Skeletal muscle satellite cell (primary cell): Measurements from ENCODE around the gene DNAJC5.
"Not testable (repeated sequence)": the region's sequence is repeated elsewhere in the genome, so short reads cannot be mapped to it uniquely, and the experiment has no call there.

Experiments used
- H3K27me3 ChIP-seq: 2 replicates; pipeline ENCODE4 v1.7.0; 2013; ENCODE audit warnings: low read length; ENCODE audit not compliant: control insufficient read depth, insufficient read depth
- H3K36me3 ChIP-seq: 2 replicates; pipeline ENCODE4 v1.7.0; 2013; ENCODE audit warnings: mild to moderate bottlenecking, control low read depth, low read length; ENCODE audit not compliant: insufficient read depth
- H3K4me1 ChIP-seq: 2 replicates; pipeline ENCODE4 v1.7.0; 2013; ENCODE audit warnings: low read length; ENCODE audit not compliant: control insufficient read depth, insufficient read depth
- H3K4me2 ChIP-seq: 2 replicates; pipeline ENCODE4 v1.7.0; 2013; ENCODE audit warnings: mild to moderate bottlenecking, low read length
- H3K4me3 ChIP-seq: 2 replicates; pipeline ENCODE4 v1.7.0; 2013; ENCODE audit warnings: low read length
- H3K9ac ChIP-seq: 2 replicates; pipeline ENCODE4 v1.7.0; 2013; ENCODE audit warnings: mild to moderate bottlenecking, low read depth, low read length, moderate library complexity
- H3K9me3 ChIP-seq: replicated peaks from 2 replicates; pipeline ENCODE4 v1.7.0; 2013; ENCODE audit warnings: mild to moderate bottlenecking, control low read depth, low read length

The DNAJC5 gene

GRCh38 chr20:63923651-63924050 lies 28.7 kb downstream of the DNAJC5 start:
- Histone ChIP-seq H3K36me3 (peaks cover 25% of the 10 kb centered on the region), H3K27me3 (no peaks in the 10 kb centered on the region), H3K9me3 (no peaks in the 10 kb centered on the region), H3K9ac (no peak overlapping the region), H3K4me2 (no peak overlapping the region), H3K4me3 (no peak overlapping the region), H3K4me1 (no peaks in the 10 kb centered on the region)

- Histone ChIP-seq H3K4me1 (no peaks in the 10 kb centered on the region), H3K9me3 (no peaks in the 10 kb centered on the region), H3K27me3 (no peaks in the 10 kb centered on the region), H3K36me3 (peaks cover 27% of the 10 kb centered on the region), H3K4me2 (no peak overlapping the region), H3K4me3 (no peak overlapping the region), H3K9ac (no peak overlapping the region)
Observed at GRCh38 chr20:63924241-63924640, 29.3 kb downstream of the DNAJC5 start.

GRCh38 chr20:63926298-63926697 lies 31.4 kb downstream of the DNAJC5 start:
- no peaks in the 10 kb centered on the region for H3K9me3 ChIP-seq
- no peaks in the 10 kb centered on the region for H3K27me3 ChIP-seq
- H3K4me2 ChIP-seq: no peak overlapping the region
- no peaks in the 10 kb centered on the region for H3K4me1 ChIP-seq
- no peak overlapping the region for H3K4me3 ChIP-seq
- H3K36me3 ChIP-seq: peaks cover 40% of the 10 kb centered on the region
- H3K9ac ChIP-seq: no peak overlapping the region

- Histone ChIP-seq H3K4me1 (no peaks in the 10 kb centered on the region), H3K4me3 (no peak overlapping the region), H3K9me3 (no peaks in the 10 kb centered on the region), H3K4me2 (no peak overlapping the region), H3K27me3 (no peaks in the 10 kb centered on the region), H3K9ac (no peak overlapping the region), H3K36me3 (peaks cover 64% of the 10 kb centered on the region)
Observed at GRCh38 chr20:63929071-63929470, 34.1 kb downstream of the DNAJC5 start.

GRCh38 chr20:63929473-63929883 lies 34.6 kb downstream of the DNAJC5 start:
- not testable (repeated sequence) for H3K4me2 ChIP-seq, H3K27me3 ChIP-seq, H3K9me3 ChIP-seq, H3K4me3 ChIP-seq, H3K9ac ChIP-seq, H3K4me1 ChIP-seq
- H3K36me3 ChIP-seq: peaks cover 67% of the 10 kb centered on the region

GRCh38 chr20:63930971-63931553 lies 36.1 kb downstream of the DNAJC5 start:
- Histone ChIP-seq H3K9me3 (no peaks in the 10 kb centered on the region), H3K4me1 (no peaks in the 10 kb centered on the region), H3K36me3 (peaks cover 83% of the 10 kb centered on the region), H3K27me3 (no peaks in the 10 kb centered on the region), H3K4me3 (no peak overlapping the region), H3K9ac (no peak overlapping the region), H3K4me2 (no peak overlapping the region)

GRCh38 chr20:63931735-63932134 lies 36.8 kb downstream of the DNAJC5 start:
- no peaks in the 10 kb centered on the region for H3K4me1 ChIP-seq
- H3K4me2 ChIP-seq: no peak overlapping the region
- no peak overlapping the region for H3K4me3 ChIP-seq
- H3K36me3 ChIP-seq: peaks cover 82% of the 10 kb centered on the region
- no peak overlapping the region for H3K9ac ChIP-seq
- no peaks in the 10 kb centered on the region for H3K9me3 ChIP-seq
- no peaks in the 10 kb centered on the region for H3K27me3 ChIP-seq

- Histone ChIP-seq H3K9ac (no peak overlapping the region), H3K9me3 (no peaks in the 10 kb centered on the region), H3K27me3 (no peaks in the 10 kb centered on the region), H3K4me2 (no peak overlapping the region), H3K4me1 (no peaks in the 10 kb centered on the region), H3K4me3 (no peak overlapping the region), H3K36me3 (peaks cover 81% of the 10 kb centered on the region)
Observed at GRCh38 chr20:63932606-63933160, 37.8 kb downstream of the DNAJC5 start.

GRCh38 chr20:63933646-63934045 lies 38.7 kb downstream of the DNAJC5 start:
- Histone ChIP-seq H3K9me3 (no peaks in the 10 kb centered on the region), H3K4me3 (no peak overlapping the region), H3K27me3 (no peaks in the 10 kb centered on the region), H3K4me1 (no peaks in the 10 kb centered on the region), H3K9ac (no peak overlapping the region), H3K36me3 (peaks cover 73% of the 10 kb centered on the region), H3K4me2 (no peak overlapping the region)

- H3K4me3 ChIP-seq: no peak overlapping the region
- H3K4me2 ChIP-seq: no peak overlapping the region
- no peaks in the 10 kb centered on the region for H3K9me3 ChIP-seq
- no peaks in the 10 kb centered on the region for H3K27me3 ChIP-seq
- H3K9ac ChIP-seq: no peak overlapping the region
- H3K36me3 ChIP-seq: peaks cover 73% of the 10 kb centered on the region
- H3K4me1 ChIP-seq: no peaks in the 10 kb centered on the region
Observed at GRCh38 chr20:63934271-63935068, 39.5 kb downstream of the DNAJC5 start.

- peaks cover 72% of the 10 kb centered on the region for H3K36me3 ChIP-seq
- H3K9me3 ChIP-seq: no peaks in the 10 kb centered on the region
- no peaks in the 10 kb centered on the region for H3K27me3 ChIP-seq
Observed at GRCh38 chr20:63935447-63935846, 40.5 kb downstream of the DNAJC5 start.

GRCh38 chr20:63937596-63937995 lies 42.7 kb downstream of the DNAJC5 start:
- Histone ChIP-seq H3K4me2 (no peak overlapping the region), H3K9ac (no peak overlapping the region), H3K9me3 (no peaks in the 10 kb centered on the region), H3K4me3 (no peak overlapping the region), H3K4me1 (no peaks in the 10 kb centered on the region), H3K27me3 (no peaks in the 10 kb centered on the region), H3K36me3 (peaks cover 64% of the 10 kb centered on the region)

More at GRCh38 chr20:63935447-63935846, 40.5 kb downstream of the DNAJC5 start:
- no peaks in the 10 kb centered on the region for H3K4me1 ChIP-seq
- H3K4me3 ChIP-seq: no peak overlapping the region
- H3K9ac ChIP-seq: no peak overlapping the region
- no peak overlapping the region for H3K4me2 ChIP-seq
